Naive B cell (primary cell): Measurements from ENCODE around the gene GAREM2. TPM values are rescaled to one million over a fixed set of nuclear protein-coding genes. Genes with fewer than 3 reads are reported as not detected.

Experiments used
- ATAC-seq, 2 donors: fragments of 150-1000 bp; cut with Tn5 transposase; 2 replicates each; pipeline ENCODE4 v1.10.0; 2021; ENCODE audit warnings: low read depth in 2 of 2, mild to moderate bottlenecking in 2 of 2, moderate library complexity in 2 of 2
- DNase-seq: peaks from one replicate; pipeline ENCODE4 v3.0.0; 2022
- H3K27ac Mint-ChIP-seq, 6 donors: one replicate each; pipeline ENCODE4 v1.8.0; 2020 to 2022; ENCODE audit warnings: mild to moderate bottlenecking in 6 of 6, mixed read lengths in 6 of 6, moderate library complexity in 5 of 6, inconsistent platforms in 2 of 6
- H3K27me3 Mint-ChIP-seq, 3 donors: one replicate each; pipeline ENCODE4 v1.8.0; 2021 to 2022; ENCODE audit warnings: mixed read lengths in 3 of 3, mild to moderate bottlenecking in 1 of 3
- H3K36me3 Mint-ChIP-seq, 2 donors: one replicate each; pipeline ENCODE4 v1.8.0; 2020 to 2022; ENCODE audit warnings: mixed read lengths in 2 of 2, inconsistent platforms in 1 of 2, mild to moderate bottlenecking in 1 of 2
- H3K4me1 Mint-ChIP-seq, 3 donors: one replicate each; pipeline ENCODE4 v1.8.0; 2020 to 2022; ENCODE audit warnings: mixed read lengths in 3 of 3, inconsistent platforms in 1 of 3, mild to moderate bottlenecking in 1 of 3, moderate library complexity in 1 of 3
- H3K4me3 Mint-ChIP-seq, 8 donors: one replicate each; pipeline ENCODE4 v1.8.0; 2020 to 2022; ENCODE audit warnings: mild to moderate bottlenecking in 8 of 8, mixed read lengths in 8 of 8, moderate library complexity in 8 of 8, inconsistent platforms in 2 of 8
- H3K9me3 Mint-ChIP-seq, 7 donors: one replicate each; pipeline ENCODE4 v1.8.0; 2020 to 2022; ENCODE audit warnings: mixed read lengths in 7 of 7, mild to moderate bottlenecking in 5 of 7, inconsistent platforms in 2 of 7, moderate library complexity in 1 of 7
- polyA plus RNA-seq, 6 donors: library from polyadenylated mRNA; unstranded; fragments of 300-500 nt; fragmentation: Illumina TruSeq; gene quantifications; one replicate each; pipeline ENCODE4 v1.2.3, GENCODE V29; 2021; ENCODE audit warnings: low read depth in 6 of 6

GAREM2 gene
- polyA plus RNA-seq, 6 donors from 2014 or later, result 0.29 to 2.1 (median 0.79) TPM; not detected in 2

GRCh38 chr2:26238311-26238958, 65.5 kb downstream of the GAREM2 start:
- no peak overlapping the region for H3K27ac Mint-ChIP-seq
- no peak for ATAC-seq
- H3K4me3 Mint-ChIP-seq, result no peak overlapping the region

More at GRCh38 chr2:26238311-26238958, 65.5 kb downstream of the GAREM2 start:
- Mint-ChIP-seq H3K4me1 (peaks cover 27 to 40% (median 35%) of the 10 kb centered on the region in 3 donors), H3K36me3 (peaks cover 0 to 7% of the 10 kb centered on the region in 2 donors), H3K27me3 (no peaks in the 10 kb centered on the region), H3K9me3 (no peaks in the 10 kb centered on the region)
- DNase-seq, result no peak

Other genes starting within 250 kb of the GAREM2 start
- under 1 TPM; 0.16 to 0.71 (median 0.63) TPM for gene KIF3C, start 190.6 kb upstream of the GAREM2 start, polyA plus RNA-seq
- gene RAB10, start 139.0 kb upstream of the GAREM2 start, polyA plus RNA-seq, result 10 to 100 TPM; 71.1 to 98.1 (median 82.5) TPM
- 100 to 1,000 TPM in 4 of 6 donors, 10 to 100 TPM in 2; 77.4 to 118 (median 102) TPM for gene HADHA, start 71.5 kb downstream of the GAREM2 start, polyA plus RNA-seq
- gene HADHB, start 71.9 kb downstream of the GAREM2 start, polyA plus RNA-seq, result 100 to 1,000 TPM in 5 of 6 donors, 10 to 100 TPM in 1; 97.7 to 133 (median 110) TPM
- gene SELENOI, start 173.1 kb downstream of the GAREM2 start, polyA plus RNA-seq, result 1 to 10 TPM; 1.2 to 8.0 (median 5.0) TPM
- 1 to 10 TPM in 1 of 6 donors, under 1 TPM in 5; 0.09 to 1.4 (median 0.18) TPM for gene ADGRF3, start 173.7 kb downstream of the GAREM2 start, polyA plus RNA-seq
- gene DRC1, start 228.8 kb downstream of the GAREM2 start, polyA plus RNA-seq, result not detected